Neural progenitor cell (in vitro differentiated cells): ENCODE results near the gene CSGALNACT2. TPM values are rescaled to one million over a fixed set of nuclear protein-coding genes. Genes with fewer than 3 reads are reported as not detected.

Experiments
- DNase-seq: peaks from one replicate; pipeline ENCODE4 v3.0.0-alpha.2; 2016; ENCODE audit warnings: low spot score
- H2AFZ ChIP-seq: fragments of 200-600 bp; sonication (generic); replicated peaks from 2 replicates; pipeline ENCODE4 v1.6.1; 2016; ENCODE audit warnings: antibody characterized with exemption
- H3F3A ChIP-seq: fragments of 200-600 bp; sonication (generic); 2 replicates; pipeline ENCODE4 v1.6.1; 2016; ENCODE audit warnings: antibody characterized with exemption, low read depth
- H3K27ac ChIP-seq: fragments of 200-600 bp; sonication (generic); 2 replicates; pipeline ENCODE4 v1.5.1; 2016; ENCODE audit warnings: mild to moderate bottlenecking
- H3K27me3 ChIP-seq: fragments of 200-600 bp; sonication (generic); 2 replicates; pipeline ENCODE4 v1.6.1; 2016; ENCODE audit warnings: mild to moderate bottlenecking, moderate library complexity
- H3K36me3 ChIP-seq: fragments of 200-600 bp; sonication (generic); 2 replicates; pipeline ENCODE4 v1.5.1; 2016
- H3K4me1 ChIP-seq: fragments of 200-600 bp; sonication (generic); 2 replicates; pipeline ENCODE4 v1.6.1; 2016; ENCODE audit warnings: mixed run types
- H3K4me2 ChIP-seq: fragments of 200-600 bp; sonication (generic); 2 replicates; pipeline ENCODE4 v1.6.1; 2016
- H3K4me3 ChIP-seq: fragments of 200-600 bp; sonication (generic); 2 replicates; pipeline ENCODE4 v1.5.1; 2016
- H3K79me2 ChIP-seq: fragments of 200-600 bp; sonication (generic); 2 replicates; pipeline ENCODE4 v1.6.1; 2016; ENCODE audit warnings: low read depth
- H3K9ac ChIP-seq: fragments of 200-600 bp; sonication (generic); 2 replicates; pipeline ENCODE4 v1.6.1; 2016
- H3K9me3 ChIP-seq: fragments of 200-600 bp; sonication (generic); 2 replicates; pipeline ENCODE4 v1.5.1; 2016; ENCODE audit warnings: low read depth
- H4K20me1 ChIP-seq: fragments of 200-600 bp; sonication (generic); 2 replicates; pipeline ENCODE4 v1.6.1; 2016; ENCODE audit warnings: low read depth
- H3K27ac Mint-ChIP-seq: 3 replicates; pipeline ENCODE4 v1.8.0; 2021; ENCODE audit warnings: mixed read lengths
- H3K27me3 Mint-ChIP-seq: 2 replicates; pipeline ENCODE4 v1.8.0; 2022; ENCODE audit warnings: low read depth, mild to moderate bottlenecking, inconsistent platforms, moderate library complexity, mixed read lengths; ENCODE audit not compliant: insufficient read depth
- H3K36me3 Mint-ChIP-seq: 3 replicates; pipeline ENCODE4 v1.8.0; 2021; ENCODE audit warnings: mixed read lengths
- H3K4me1 Mint-ChIP-seq: 3 replicates; pipeline ENCODE4 v1.8.0; 2021; ENCODE audit warnings: mixed read lengths
- H3K4me3 Mint-ChIP-seq: 3 replicates; pipeline ENCODE4 v1.8.0; 2021; ENCODE audit warnings: mild to moderate bottlenecking, moderate library complexity, mixed read lengths
- H3K9me3 Mint-ChIP-seq: 3 replicates; pipeline ENCODE4 v1.8.0; 2020; ENCODE audit warnings: mixed read lengths
- EZH2 ChIP-seq: fragments of 200-600 bp; sonication (generic); IDR thresholded peaks from 2 replicates; pipeline ENCODE4 v1.6.1; 2017; ENCODE audit warnings: antibody characterized with exemption, mild to moderate bottlenecking, moderate library complexity
- EZH2phosphoT487 ChIP-seq: fragments of 200-600 bp; sonication (generic); IDR thresholded peaks from 2 replicates; pipeline ENCODE4 v1.6.1; 2017; ENCODE audit warnings: antibody characterized with exemption
- total RNA-seq: library from RNA; depleted of rRNA; stranded (reverse); fragments of >200 nt; gene quantifications from 2 replicates; pipeline ENCODE4 v1.2.3, GENCODE V29; 2015; ENCODE audit warnings: low replicate concordance
- TF ChIP-seq, protein P1 (sequence below): fragments of 200-600 bp; sonication (generic); IDR thresholded peaks from 2 replicates; pipeline ENCODE4 v1.5.1; 2017; ENCODE audit warnings: antibody characterized with exemption, mild to moderate bottlenecking

The CSGALNACT2 gene
- total RNA-seq, 1 donor from 2014 or later = 9.3 TPM

- Mint-ChIP-seq H3K36me3 (no peaks in the 10 kb centered on the region), H3K9me3 (no peaks in the 10 kb centered on the region), H3K27me3 (peaks cover 10% of the 10 kb centered on the region), H3K4me1 (peaks cover 11% of the 10 kb centered on the region), H3K4me3 (no peak overlapping the region), H3K27ac (no peak overlapping the region)
- no peak overlapping the region for H3K9ac ChIP-seq
- TF ChIP-seq, protein P1, sequence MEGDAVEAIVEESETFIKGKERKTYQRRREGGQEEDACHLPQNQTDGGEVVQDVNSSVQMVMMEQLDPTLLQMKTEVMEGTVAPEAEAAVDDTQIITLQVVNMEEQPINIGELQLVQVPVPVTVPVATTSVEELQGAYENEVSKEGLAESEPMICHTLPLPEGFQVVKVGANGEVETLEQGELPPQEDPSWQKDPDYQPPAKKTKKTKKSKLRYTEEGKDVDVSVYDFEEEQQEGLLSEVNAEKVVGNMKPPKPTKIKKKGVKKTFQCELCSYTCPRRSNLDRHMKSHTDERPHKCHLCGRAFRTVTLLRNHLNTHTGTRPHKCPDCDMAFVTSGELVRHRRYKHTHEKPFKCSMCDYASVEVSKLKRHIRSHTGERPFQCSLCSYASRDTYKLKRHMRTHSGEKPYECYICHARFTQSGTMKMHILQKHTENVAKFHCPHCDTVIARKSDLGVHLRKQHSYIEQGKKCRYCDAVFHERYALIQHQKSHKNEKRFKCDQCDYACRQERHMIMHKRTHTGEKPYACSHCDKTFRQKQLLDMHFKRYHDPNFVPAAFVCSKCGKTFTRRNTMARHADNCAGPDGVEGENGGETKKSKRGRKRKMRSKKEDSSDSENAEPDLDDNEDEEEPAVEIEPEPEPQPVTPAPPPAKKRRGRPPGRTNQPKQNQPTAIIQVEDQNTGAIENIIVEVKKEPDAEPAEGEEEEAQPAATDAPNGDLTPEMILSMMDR = no peak
- TF ChIP-seq EZH2 (no peak), EZH2phosphoT487 (no peak)
- no peaks in the 10 kb centered on the region for H3K27me3 ChIP-seq
- H3K9me3 ChIP-seq = no peaks in the 10 kb centered on the region
- H3K4me3 ChIP-seq = no peak overlapping the region
- no peaks in the 10 kb centered on the region for H3K4me1 ChIP-seq
- no peaks in the 10 kb centered on the region for H3K79me2 ChIP-seq
- no peak for DNase-seq
- H2AFZ ChIP-seq = no peak overlapping the region
- no peak overlapping the region for H3K27ac ChIP-seq
- no peak overlapping the region for H3K4me2 ChIP-seq
- no peaks in the 10 kb centered on the region for H3K36me3 ChIP-seq
- H4K20me1 ChIP-seq = no peaks in the 10 kb centered on the region
- no peaks in the 10 kb centered on the region for H3F3A ChIP-seq
These were observed 72.8 kb downstream of the CSGALNACT2 start for GRCh38 chr10:43211030-43211429.

- Histone ChIP-seq H3K4me3 (no peak overlapping the region), H2AFZ (no peak overlapping the region), H3K9me3 (no peaks in the 10 kb centered on the region), H3K4me1 (no peaks in the 10 kb centered on the region), H3K36me3 (no peaks in the 10 kb centered on the region), H3K27me3 (no peaks in the 10 kb centered on the region), H3K4me2 (no peak overlapping the region), H3F3A (no peaks in the 10 kb centered on the region), H4K20me1 (no peaks in the 10 kb centered on the region), H3K27ac (no peak overlapping the region), H3K9ac (no peak overlapping the region), H3K79me2 (no peaks in the 10 kb centered on the region)
- no peak for TF ChIP-seq EZH2
- TF ChIP-seq, protein P1 = no peak
- no peak for TF ChIP-seq EZH2phosphoT487
- no peak for DNase-seq
- Mint-ChIP-seq H3K27me3 (peaks cover 10% of the 10 kb centered on the region), H3K36me3 (no peaks in the 10 kb centered on the region), H3K27ac (no peak overlapping the region), H3K4me1 (peaks cover 11% of the 10 kb centered on the region), H3K9me3 (no peaks in the 10 kb centered on the region), H3K4me3 (no peak overlapping the region)
These were observed 73.3 kb downstream of the CSGALNACT2 start for GRCh38 chr10:43211431-43212042.

GRCh38 chr10:43212043-43212721 lies 73.9 kb downstream of the CSGALNACT2 start:
- Histone ChIP-seq H3F3A (no peaks in the 10 kb centered on the region), H3K9me3 (no peaks in the 10 kb centered on the region), H3K27ac (no peak overlapping the region), H3K79me2 (no peaks in the 10 kb centered on the region), H3K4me3 (no peak overlapping the region), H3K27me3 (no peaks in the 10 kb centered on the region), H2AFZ (no peak overlapping the region), H4K20me1 (no peaks in the 10 kb centered on the region), H3K36me3 (no peaks in the 10 kb centered on the region), H3K4me2 (no peak overlapping the region), H3K9ac (no peak overlapping the region), H3K4me1 (no peaks in the 10 kb centered on the region)
- Mint-ChIP-seq H3K27ac (no peak overlapping the region), H3K36me3 (no peaks in the 10 kb centered on the region), H3K4me1 (peaks cover 12% of the 10 kb centered on the region), H3K4me3 (no peak overlapping the region), H3K27me3 (peaks cover 8% of the 10 kb centered on the region), H3K9me3 (no peaks in the 10 kb centered on the region)
- no peak for DNase-seq
- TF ChIP-seq EZH2 = no peak
- TF ChIP-seq EZH2phosphoT487 = no peak
- TF ChIP-seq, protein P1 = no peak
